Left colon (tissue), 2 donors: ENCODE measurements around the gene GCG. TPM values are rescaled to one million over a fixed set of nuclear protein-coding genes. Genes with fewer than 3 reads are reported as not detected.

ENCODE experiments used
- ATAC-seq: fragments of 200-7000 bp; cut with Tn5 transposase; one replicate; pipeline ENCODE4 v1.9.1; 2020; ENCODE audit warnings: mild to moderate bottlenecking, moderate library complexity
- DNase-seq, 2 donors: peaks; one replicate each; pipeline ENCODE4 v3.0.0-alpha.2; 2020
- intact Hi-C, 2 donors: fragments of 100-400 bp; cut with DNase I in 1 of 2; cut with micrococcal nuclease in 1 of 2; formaldehyde crosslinking; loops; one replicate each; pipeline versions ENCODE4 v1.11.2 to v1.14.0; 2022; cut with DNase I, micrococcal nuclease
- total RNA-seq, 2 donors: library from RNA; stranded (reverse); fragmentation: NEBNext Ultra II Directional; extraction: Animal tissue kit (Norgen Biotek cat#: 25700); gene quantifications; one replicate each; pipeline ENCODE4 v1.2.1, GENCODE V29; 2021
- donor health status: DM: no; HTN: no; CAD: no.
- donor health status: DM: yes; HTN: yes; CAD: no.

The GCG gene
- total RNA-seq, 2 donors from 2014 or later: 55.2 to 55.9 TPM

DNA sequence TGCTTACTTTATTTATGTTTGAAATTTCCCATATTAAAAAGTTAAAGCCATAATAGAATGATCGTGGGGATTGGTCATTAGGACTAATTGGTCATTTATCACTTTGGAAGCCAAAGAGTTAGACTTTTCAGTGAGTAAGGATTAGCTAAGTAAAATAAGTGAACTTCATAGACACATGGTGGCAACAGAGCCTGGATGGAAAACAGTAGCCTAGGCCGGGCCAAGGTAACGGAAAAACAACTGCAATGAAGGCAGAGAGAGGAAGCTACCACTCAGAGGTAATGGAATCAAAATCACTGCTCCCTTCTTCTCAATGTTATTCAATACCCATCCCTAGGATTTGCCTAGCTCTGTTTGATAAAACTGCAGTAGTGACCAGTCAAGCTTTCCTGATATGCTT lies 4.1 kb upstream of the GCG start:
- DNase-seq (no peak), ATAC-seq (no peak)
- intact Hi-C loops: loop anchor here (10.0 kb wide), 2 partner anchors 139 to 149 kb away; no protein-coding TSS in a partner anchor

DNA sequence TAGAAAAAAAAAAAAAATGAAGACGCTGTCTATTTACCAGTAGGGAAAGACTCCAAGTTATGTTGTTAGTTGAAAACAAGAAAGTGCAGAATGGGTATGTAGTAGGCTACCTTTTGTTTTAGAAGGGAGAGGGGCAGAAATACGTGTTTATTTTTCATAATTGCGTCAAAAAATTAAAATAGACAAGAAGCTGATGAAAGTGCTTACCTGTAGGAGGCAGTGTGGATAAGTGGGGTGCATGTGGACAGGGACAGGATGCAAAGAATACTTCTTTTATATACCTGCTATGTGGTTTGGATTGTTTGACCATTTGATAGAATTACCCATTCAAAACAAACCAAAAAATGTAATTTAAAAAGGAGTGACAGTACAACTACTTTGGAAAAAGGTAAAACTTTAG lies 3.0 kb upstream of the GCG start:
- DNase-seq (no peak), ATAC-seq (no peak)
- intact Hi-C loops: loop anchor here (10.0 kb wide), 2 partner anchors 140 to 150 kb away; no protein-coding TSS in a partner anchor

DNA sequence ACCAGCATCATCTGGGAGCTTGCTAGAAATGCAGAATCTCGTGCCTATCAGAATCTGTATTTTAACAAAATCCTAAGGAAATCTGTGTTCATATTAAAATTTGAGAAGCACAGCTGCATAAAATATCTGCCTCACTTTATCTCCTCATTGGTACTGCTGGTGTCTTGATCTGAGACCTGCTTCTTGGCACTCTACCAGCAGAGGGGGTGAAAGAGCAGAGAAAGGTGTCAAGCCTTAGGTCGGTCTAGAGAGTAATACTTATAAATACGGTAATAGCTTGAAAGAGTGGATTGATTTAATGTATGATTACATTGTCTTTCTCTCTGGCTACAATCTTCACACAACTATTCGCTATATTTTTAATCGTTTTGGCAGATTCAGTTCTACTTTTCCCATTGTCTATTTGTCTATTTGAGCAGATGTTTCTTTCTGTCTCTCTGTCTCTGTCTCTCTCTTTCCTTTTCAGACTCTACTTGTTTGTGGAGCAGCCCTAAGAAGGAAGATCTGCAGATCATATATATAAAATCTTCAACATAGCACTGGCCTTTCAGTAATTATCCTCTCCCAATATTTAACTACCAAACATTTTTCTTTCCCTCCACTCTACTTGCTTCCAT lies 1.7 kb upstream of the GCG start:
- DNase-seq (peak; percentile 35 to 71), ATAC-seq (peak; percentile 90)
- intact Hi-C loops: loop anchor here (10.0 kb wide), 2 partner anchors 141 to 151 kb away; no protein-coding TSS in a partner anchor

- ATAC-seq (no peak), DNase-seq (no peak)
- intact Hi-C loops: loop anchor here (10.0 kb wide), 2 partner anchors 145 to 155 kb away; no protein-coding TSS in a partner anchor
These were observed 2.1 kb downstream of the GCG start for GRCh38 chr2:162149940-162150339.

GRCh38 chr2:162149466-162149865 lies 2.6 kb downstream of the GCG start:
- DNase-seq: no peak
- intact Hi-C loops: no loop called here
- no peak for ATAC-seq

DNA sequence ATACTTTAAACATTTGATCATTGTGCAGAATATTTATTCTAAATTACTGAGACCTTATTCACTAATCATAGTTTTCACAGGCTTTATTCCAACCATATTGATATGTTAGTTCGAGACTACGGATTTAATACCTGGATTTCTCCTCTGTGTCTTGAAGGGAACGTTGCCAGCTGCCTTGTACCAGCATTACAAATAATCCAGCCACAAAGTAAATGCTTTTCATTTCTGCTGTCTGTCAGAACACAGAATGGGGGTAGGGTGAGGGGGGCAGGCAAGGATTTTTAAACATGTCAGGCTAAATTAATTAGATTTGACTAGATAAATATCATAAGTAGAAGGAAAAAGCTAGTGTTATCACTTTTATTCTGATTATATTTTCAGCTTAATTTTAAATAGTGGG lies 3.1 kb downstream of the GCG start:
- no peak for ATAC-seq
- intact Hi-C loops: no loop called here
- DNase-seq: no peak

DNA sequence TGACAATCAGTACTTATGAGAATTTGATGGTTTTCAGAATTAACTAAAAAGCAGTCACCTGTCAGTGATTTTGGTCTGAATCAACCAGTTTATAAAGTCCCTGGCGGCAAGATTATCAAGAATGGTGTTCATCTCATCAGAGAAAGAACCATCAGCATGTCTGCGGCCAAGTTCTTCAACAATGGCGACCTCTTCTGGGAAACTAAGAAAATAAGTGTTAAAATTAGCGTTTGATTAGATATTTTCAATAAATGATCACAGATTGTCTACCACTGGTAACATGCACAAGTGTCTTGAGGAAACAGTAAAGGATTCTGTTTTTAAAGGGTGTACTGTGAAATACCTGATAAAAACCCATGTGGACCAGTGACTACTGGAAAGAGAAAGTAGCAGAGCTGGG lies 8.1 kb downstream of the GCG start:
- DNase-seq (no peak), ATAC-seq (no peak)
- intact Hi-C loops: no loop called here

DNA sequence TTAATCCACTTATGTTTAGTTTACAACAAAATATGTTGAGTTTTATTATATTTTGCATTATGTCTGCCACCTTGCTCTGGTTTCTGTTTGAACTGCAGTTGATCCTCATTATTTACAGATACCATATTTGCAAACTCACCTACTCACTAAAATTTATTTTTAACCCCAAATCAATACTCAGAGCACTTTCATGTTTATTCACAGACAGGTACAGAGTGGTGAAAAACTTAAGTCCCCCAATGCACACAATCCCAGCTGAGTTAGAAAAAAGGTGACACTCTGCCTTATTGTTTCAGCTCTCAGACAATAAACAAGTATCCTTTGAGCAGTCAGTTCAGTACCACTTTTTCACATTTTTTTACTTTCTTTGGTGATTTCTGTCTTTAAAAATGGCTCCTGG lies 13.7 kb downstream of the GCG start:
- intact Hi-C loops: no loop called here
- ATAC-seq: no peak
- DNase-seq: no peak

GRCh38 chr2:162127422-162127821 lies 24.6 kb downstream of the GCG start:
- DNase-seq (no peak), ATAC-seq (no peak)
- intact Hi-C loops: loop anchor here in 1 of 2 donors (10.0 kb wide), 1 partner anchor 543 kb away; no protein-coding TSS in a partner anchor

DNA sequence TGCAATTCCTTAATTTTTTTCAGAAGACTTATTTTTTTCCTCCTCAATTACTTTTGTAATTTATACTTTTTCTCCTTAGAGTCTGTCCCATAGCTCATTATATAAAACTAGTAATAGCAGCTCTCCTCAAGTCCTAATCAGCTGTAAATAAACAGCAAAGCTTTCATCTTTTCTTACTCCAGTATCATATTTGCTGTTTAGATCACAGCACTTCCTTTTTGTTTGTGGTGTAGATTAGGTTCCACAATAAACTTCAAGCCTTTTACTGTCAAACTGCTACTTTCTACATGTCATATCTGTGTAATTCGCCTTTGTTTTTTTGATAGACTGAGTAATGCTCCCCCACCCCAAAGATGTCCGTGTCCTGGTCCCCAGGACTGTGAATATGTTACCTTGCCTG lies 25.5 kb downstream of the GCG start:
- intact Hi-C loops: loop anchor here in 1 of 2 donors (10.0 kb wide), 1 partner anchor 542 kb away; no protein-coding TSS in a partner anchor
- DNase-seq: no peak
- ATAC-seq: no peak

- intact Hi-C loops: loop anchor here in 1 of 2 donors (10.0 kb wide), 1 partner anchor 541 kb away; no protein-coding TSS in a partner anchor
- ATAC-seq (no peak), DNase-seq (no peak)
These were observed 25.9 kb downstream of the GCG start for GRCh38 chr2:162126111-162126519.

DNA sequence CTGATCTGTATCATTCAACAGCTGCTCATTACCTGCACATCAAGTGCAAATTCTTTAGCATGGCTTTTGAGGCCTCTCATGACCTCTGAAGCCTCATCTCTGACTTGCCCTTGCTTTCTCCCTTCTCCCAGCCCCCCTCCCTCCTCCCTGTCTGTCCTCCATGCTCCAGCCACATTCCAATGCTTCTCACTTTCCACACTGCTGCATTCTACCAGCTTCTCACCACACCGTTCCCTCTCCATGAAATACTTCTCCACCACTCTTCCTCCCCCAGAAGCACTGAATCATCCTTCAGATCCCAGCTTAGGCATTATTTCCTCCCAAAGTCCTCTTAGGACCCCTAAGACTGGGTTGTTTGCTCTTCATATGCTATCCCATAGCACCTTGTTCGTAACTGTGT lies 26.9 kb downstream of the GCG start:
- no peak for DNase-seq
- intact Hi-C loops: loop anchor here in 1 of 2 donors (10.0 kb wide), 1 partner anchor 540 kb away; no protein-coding TSS in a partner anchor
- no peak for ATAC-seq

GRCh38 chr2:162123806-162124758 lies 28.0 kb downstream of the GCG start:
- intact Hi-C loops: loop anchor here in 1 of 2 donors (5.0 to 10.0 kb wide), 2 partner anchors 117 to 539 kb away; no protein-coding TSS in a partner anchor
- no peak for DNase-seq
- ATAC-seq: peak; percentile 54

DNA sequence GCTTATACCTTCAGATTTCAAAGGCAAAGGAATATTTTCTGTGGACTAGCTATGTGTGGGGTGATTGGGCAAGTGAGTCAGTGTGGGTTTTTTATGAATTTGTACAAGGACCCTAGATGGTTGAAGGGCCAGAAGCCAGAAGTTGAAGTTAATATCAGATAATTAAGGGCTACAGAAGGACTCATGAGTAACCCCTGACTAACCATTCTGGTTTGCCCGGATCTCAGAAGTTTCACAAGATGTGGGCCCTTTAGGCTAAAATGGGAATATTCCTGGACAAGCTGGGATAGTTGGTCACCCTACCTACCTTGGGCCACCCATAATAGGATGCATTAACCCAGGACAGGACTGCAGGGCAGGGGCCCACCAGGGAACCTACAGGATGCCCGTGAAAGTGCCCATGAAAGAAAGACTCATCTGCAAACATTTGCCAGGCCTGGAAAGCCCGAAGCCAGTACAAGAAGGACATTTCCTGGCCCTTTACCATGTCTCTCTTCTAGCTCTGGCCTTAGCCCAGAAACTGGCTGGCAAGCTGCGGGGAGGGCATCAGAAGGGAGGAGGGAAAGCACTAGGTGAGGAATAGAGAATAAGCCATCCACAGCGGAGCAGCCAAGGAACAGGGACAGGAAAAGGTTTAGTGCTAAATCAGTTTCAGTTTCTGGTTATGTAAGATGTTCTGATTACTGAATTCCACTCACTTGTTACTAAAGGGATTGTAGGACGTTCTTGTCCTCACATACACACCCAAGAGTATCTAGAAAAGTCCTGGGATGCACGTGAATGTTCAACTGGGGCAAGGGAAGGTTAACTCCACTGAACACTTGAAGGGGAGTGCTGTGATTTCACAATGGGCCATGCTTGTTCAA lies 33.6 kb downstream of the GCG start:
- intact Hi-C loops: no loop called here
- ATAC-seq: no peak
- DNase-seq: no peak

GRCh38 chr2:162116352-162116751 lies 35.7 kb downstream of the GCG start:
- no peak for DNase-seq
- intact Hi-C loops: no loop called here

GRCh38 chr2:162115076-162115475 lies 37.0 kb downstream of the GCG start:
- DNase-seq (no peak), ATAC-seq (no peak)
- intact Hi-C loops: no loop called here

More at GRCh38 chr2:162116352-162116751, 35.7 kb downstream of the GCG start:
- ATAC-seq: no peak

DNA sequence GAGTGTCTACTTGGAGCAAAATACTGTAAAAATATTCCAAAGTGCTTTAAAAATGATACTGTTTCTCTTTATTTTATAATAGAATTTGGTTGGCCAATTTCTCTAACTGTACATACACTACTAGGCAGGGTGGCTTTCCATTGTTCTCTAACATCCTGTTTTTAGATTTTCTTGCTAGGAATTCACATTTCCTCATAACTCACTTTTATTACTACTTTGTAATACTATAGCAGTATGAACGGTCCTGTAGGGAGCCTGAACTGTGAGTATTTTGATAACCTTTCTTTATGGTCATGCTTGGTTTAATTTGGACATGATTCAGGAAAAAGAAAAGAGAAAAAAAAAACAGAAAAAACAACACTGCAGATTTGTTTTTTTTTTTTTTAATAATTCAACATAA lies 37.8 kb downstream of the GCG start:
- ATAC-seq: no peak
- no peak for DNase-seq
- intact Hi-C loops: no loop called here

DNA sequence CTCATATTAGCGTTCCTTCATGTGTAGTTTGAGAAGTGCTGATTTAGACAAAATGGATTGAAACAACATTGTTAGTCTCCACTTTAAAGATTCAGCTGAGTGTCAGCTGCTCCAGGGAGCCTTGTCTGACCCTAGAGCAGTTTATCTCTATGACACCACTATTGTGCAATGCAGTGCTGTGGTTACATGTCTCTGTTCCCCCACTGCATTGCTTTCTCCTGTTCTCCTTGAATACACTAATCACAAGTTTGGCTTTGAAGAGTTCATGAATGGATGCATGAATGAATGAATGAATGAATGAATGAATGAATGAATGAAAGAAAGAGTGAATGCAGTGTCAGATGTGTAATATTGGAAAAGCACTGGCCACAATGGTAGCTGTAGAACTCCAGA lies 38.3 kb downstream of the GCG start:
- intact Hi-C loops: no loop called here
- no peak for DNase-seq

More for the DNA sequence above, 38.3 kb downstream of the GCG start:
- ATAC-seq: no peak
